ENCODE data around the gene UBE2G2.

Gene UBE2G2

GRCh38 chr21:44801468-44802395 is at the start of gene UBE2G2:
Gene UBE2G2, minus strand, starts transcription at chr21:44801820. Its CDS starts 72 bp downstream, at chr21:44801748.
- DNase-seq, result peak; percentile 75
- in situ Hi-C loops (cut with HindIII; ENCODE audit: low pct_ligation_motif_present, low pct_unique_long_range_greater_than_20kb, low sequenced_read_pairs), result no loop called here

- DNase-seq, result no peak
- in situ Hi-C loops (cut with HindIII; ENCODE audit: low pct_ligation_motif_present, low pct_unique_long_range_greater_than_20kb, low sequenced_read_pairs), result no loop called here
Observed at GRCh38 chr21:44850905-44851657, 49.5 kb upstream of the UBE2G2 start.

- in situ Hi-C loops (cut with HindIII; ENCODE audit: low pct_ligation_motif_present, low pct_unique_long_range_greater_than_20kb, low sequenced_read_pairs), result no loop called here
- DNase-seq, result no peak
Observed at GRCh38 chr21:44850208-44850800, 48.7 kb upstream of the UBE2G2 start.

GRCh38 chr21:44849616-44850130 is 48.1 kb upstream of the UBE2G2 start:
- in situ Hi-C loops (cut with HindIII; ENCODE audit: low pct_ligation_motif_present, low pct_unique_long_range_greater_than_20kb, low sequenced_read_pairs), result no loop called here
- DNase-seq, result no peak

- in situ Hi-C loops (cut with HindIII; ENCODE audit: low pct_ligation_motif_present, low pct_unique_long_range_greater_than_20kb, low sequenced_read_pairs), result no loop called here
- DNase-seq, result no peak
Observed at GRCh38 chr21:44848821-44849521, 47.4 kb upstream of the UBE2G2 start.

GRCh38 chr21:44847261-44848056 is 45.8 kb upstream of the UBE2G2 start:
- no peak for DNase-seq
- in situ Hi-C loops (cut with HindIII; ENCODE audit: low pct_ligation_motif_present, low pct_unique_long_range_greater_than_20kb, low sequenced_read_pairs), result no loop called here

- in situ Hi-C loops (cut with HindIII; ENCODE audit: low pct_ligation_motif_present, low pct_unique_long_range_greater_than_20kb, low sequenced_read_pairs), result no loop called here
- peak; percentile 64 for DNase-seq
Observed at GRCh38 chr21:44846485-44847260, 45.1 kb upstream of the UBE2G2 start.

GRCh38 chr21:44846224-44846484 is 44.5 kb upstream of the UBE2G2 start:
- no peak for DNase-seq
- in situ Hi-C loops (cut with HindIII; ENCODE audit: low pct_ligation_motif_present, low pct_unique_long_range_greater_than_20kb, low sequenced_read_pairs), result no loop called here

- DNase-seq, result peak; percentile 86
Observed at GRCh38 chr21:44845418-44846223, 44.0 kb upstream of the UBE2G2 start.

GRCh38 chr21:44844256-44844655 is 42.6 kb upstream of the UBE2G2 start:
- no peak for DNase-seq
- in situ Hi-C loops (cut with HindIII; ENCODE audit: low pct_ligation_motif_present, low pct_unique_long_range_greater_than_20kb, low sequenced_read_pairs), result no loop called here

More at GRCh38 chr21:44845418-44846223, 44.0 kb upstream of the UBE2G2 start:
- in situ Hi-C loops (cut with HindIII; ENCODE audit: low pct_ligation_motif_present, low pct_unique_long_range_greater_than_20kb, low sequenced_read_pairs), result no loop called here

GRCh38 chr21:44842721-44843445 is 41.3 kb upstream of the UBE2G2 start:
- DNase-seq, result no peak
- in situ Hi-C loops (cut with HindIII; ENCODE audit: low pct_ligation_motif_present, low pct_unique_long_range_greater_than_20kb, low sequenced_read_pairs), result no loop called here

- no peak for DNase-seq
- in situ Hi-C loops (cut with HindIII; ENCODE audit: low pct_ligation_motif_present, low pct_unique_long_range_greater_than_20kb, low sequenced_read_pairs), result no loop called here
Observed at GRCh38 chr21:44842087-44842486, 40.5 kb upstream of the UBE2G2 start.

- in situ Hi-C loops (cut with HindIII; ENCODE audit: low pct_ligation_motif_present, low pct_unique_long_range_greater_than_20kb, low sequenced_read_pairs), result no loop called here
- DNase-seq, result no peak
Observed at GRCh38 chr21:44840771-44841170, 39.2 kb upstream of the UBE2G2 start.

- DNase-seq, result no peak
- in situ Hi-C loops (cut with HindIII; ENCODE audit: low pct_ligation_motif_present, low pct_unique_long_range_greater_than_20kb, low sequenced_read_pairs), result no loop called here
Observed at GRCh38 chr21:44838951-44839350, 37.3 kb upstream of the UBE2G2 start.

- DNase-seq, result no peak
- in situ Hi-C loops (cut with HindIII; ENCODE audit: low pct_ligation_motif_present, low pct_unique_long_range_greater_than_20kb, low sequenced_read_pairs), result no loop called here
Observed at GRCh38 chr21:44838039-44838895, 36.6 kb upstream of the UBE2G2 start.

All from ACHN (cell line).